ENCODE data around the gene SPINK2. TPM values are rescaled to one million over a fixed set of nuclear protein-coding genes. Genes with fewer than 3 reads are reported as not detected.

The SPINK2 gene
- total RNA-seq, 1 donor from 2014 or later = not detected

- Histone ChIP-seq H3K9me3 (no peaks in the 10 kb centered on the region), H3K27me3 (no peaks in the 10 kb centered on the region), H3K27ac (peak overlapping the region; percentile 70), H3K36me3 (no peaks in the 10 kb centered on the region), H3K4me3 (no peak overlapping the region), H3K4me1 (peaks cover 12% of the 10 kb centered on the region)
- intact Hi-C loops (cut with DNase I) = no loop called here
- peak; percentile 67 for DNase-seq
- ATAC-seq = peak; percentile 80
- TF ChIP-seq CTCF (IDR thresholded peaks at IDR 0.05) = no peak
These were observed 34.5 kb downstream of the SPINK2 start for GRCh38 chr4:56786955-56787354.

DNA sequence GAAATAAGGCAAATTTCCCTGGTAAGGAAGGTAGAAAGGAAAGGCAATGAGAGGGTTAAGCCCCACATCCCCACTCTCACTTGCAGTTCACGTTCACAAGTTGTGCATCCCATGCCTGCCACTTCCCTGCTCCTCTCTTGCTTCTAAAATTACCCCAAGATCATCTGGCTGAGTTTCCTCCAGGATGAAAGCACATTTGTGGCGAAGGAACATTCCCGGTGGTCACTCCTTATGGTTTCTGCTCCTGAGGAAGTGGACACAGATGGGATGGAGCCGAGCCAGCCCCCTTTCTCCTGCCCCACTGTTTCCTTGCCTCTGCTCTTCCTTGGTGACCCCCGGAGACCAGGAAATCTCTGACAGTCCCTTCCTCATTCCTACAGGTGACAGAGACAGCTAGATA is 37.5 kb downstream of the SPINK2 start:
- H3K27me3 ChIP-seq = no peaks in the 10 kb centered on the region
- H3K27ac ChIP-seq = no peak overlapping the region
- no peaks in the 10 kb centered on the region for H3K9me3 ChIP-seq
- DNase-seq = no peak
- TF ChIP-seq CTCF (IDR thresholded peaks at IDR 0.05) = no peak
- ATAC-seq = no peak
- intact Hi-C loops (cut with DNase I) = no loop called here
- H3K4me3 ChIP-seq = no peak overlapping the region
- peaks cover 12% of the 10 kb centered on the region for H3K4me1 ChIP-seq
- no peaks in the 10 kb centered on the region for H3K36me3 ChIP-seq

GRCh38 chr4:56782019-56782418 is 39.5 kb downstream of the SPINK2 start:
- no peak for TF ChIP-seq CTCF (IDR thresholded peaks at IDR 0.05)
- intact Hi-C loops (cut with DNase I) = no loop called here
- Histone ChIP-seq H3K4me1 (peaks cover 2% of the 10 kb centered on the region), H3K9me3 (no peaks in the 10 kb centered on the region), H3K27me3 (no peaks in the 10 kb centered on the region), H3K4me3 (no peak overlapping the region), H3K27ac (no peak overlapping the region), H3K36me3 (no peaks in the 10 kb centered on the region)
- ATAC-seq (no peak), DNase-seq (no peak)

- Histone ChIP-seq H3K4me3 (no peak overlapping the region), H3K27ac (no peak overlapping the region), H3K27me3 (no peaks in the 10 kb centered on the region), H3K9me3 (no peaks in the 10 kb centered on the region), H3K36me3 (no peaks in the 10 kb centered on the region), H3K4me1 (no peaks in the 10 kb centered on the region)
- no peak for DNase-seq
- no peak for ATAC-seq
- intact Hi-C loops (cut with DNase I) = no loop called here
- no peak for TF ChIP-seq CTCF (IDR thresholded peaks at IDR 0.05)
These were observed 48.2 kb downstream of the SPINK2 start for GRCh38 chr4:56773346-56773745.

DNA sequence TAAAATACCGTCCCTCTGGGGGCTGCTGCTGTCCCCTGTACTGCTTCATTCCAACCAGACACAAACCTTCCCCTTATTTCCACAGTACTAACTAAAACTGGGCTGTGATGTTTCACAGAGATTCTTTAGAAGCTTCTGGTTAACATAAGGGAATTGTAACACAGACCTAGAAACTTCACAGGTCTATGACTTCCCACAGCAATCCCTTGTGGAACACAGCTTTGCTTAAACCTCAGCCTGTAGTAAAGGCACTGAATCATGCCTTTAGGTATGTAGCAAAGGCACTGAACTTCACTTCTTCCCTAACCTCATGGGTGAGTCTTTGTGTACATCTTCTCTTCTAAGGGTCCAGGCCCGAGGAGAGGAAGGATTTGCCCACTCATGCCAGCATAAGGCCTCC is 49.4 kb downstream of the SPINK2 start:
- TF ChIP-seq CTCF (IDR thresholded peaks at IDR 0.05) = no peak
- no peak overlapping the region for H3K4me3 ChIP-seq
- no peak overlapping the region for H3K27ac ChIP-seq
- H3K36me3 ChIP-seq = no peaks in the 10 kb centered on the region
- DNase-seq (no peak), ATAC-seq (no peak)
- H3K4me1 ChIP-seq = no peaks in the 10 kb centered on the region
- intact Hi-C loops (cut with DNase I) = no loop called here
- no peaks in the 10 kb centered on the region for H3K27me3 ChIP-seq
- no peaks in the 10 kb centered on the region for H3K9me3 ChIP-seq

DNA sequence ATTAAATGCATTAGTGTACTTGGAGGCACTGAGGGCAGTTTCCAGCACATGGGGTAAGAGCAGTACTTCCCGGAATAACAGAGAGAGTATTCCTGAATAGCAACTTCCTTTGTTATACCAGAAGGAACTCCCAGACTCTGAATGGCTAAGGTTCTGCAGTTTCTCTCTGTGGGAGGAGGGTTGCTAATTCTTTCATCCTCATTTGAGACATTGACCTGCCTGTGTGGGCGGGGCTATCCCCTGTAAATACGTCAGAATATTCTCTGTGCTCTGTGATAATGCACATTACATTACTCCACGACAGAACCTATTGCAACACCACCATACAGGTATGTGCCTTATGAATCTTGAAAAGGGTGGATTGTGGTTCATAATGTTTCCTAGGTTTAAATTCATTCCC is 52.7 kb downstream of the SPINK2 start:
- H3K27ac ChIP-seq = no peak overlapping the region
- no peaks in the 10 kb centered on the region for H3K27me3 ChIP-seq
- H3K4me3 ChIP-seq = no peak overlapping the region
- H3K9me3 ChIP-seq = no peaks in the 10 kb centered on the region
- H3K36me3 ChIP-seq = no peaks in the 10 kb centered on the region
- H3K4me1 ChIP-seq = no peaks in the 10 kb centered on the region
- ATAC-seq = peak; percentile 63
- no peak for TF ChIP-seq CTCF (IDR thresholded peaks at IDR 0.05)
- no peak for DNase-seq
- intact Hi-C loops (cut with DNase I) = no loop called here

All from upper lobe of right lung (tissue), 1 donor.